ENCODE data around the gene PPP2R2D.

GRCh38 chr10:132003282-132003924 is 102.6 kb downstream of the PPP2R2D start:
- TF ChIP-seq CTCF (conservative IDR thresholded peaks at IDR 0.05; ENCODE audit: low read depth, low read length) = no peak
- no peak for TF ChIP-seq EZH2 (IDR thresholded peaks at IDR 0.05; ENCODE audit: low read length, unreplicated experiment)

All from PC-3 (cell line).